Stromal cell of bone marrow (primary cell): ENCODE measurements around the gene HAS3.
"Not testable (repeated sequence)": the region's sequence is repeated elsewhere in the genome, so short reads cannot be mapped to it uniquely, and the experiment has no call there.

Experiments
- DNase-seq: peaks from one replicate; pipeline ENCODE4 v3.0.0-alpha.2; 2012; ENCODE audit warnings: low read depth

HAS3 gene

GRCh38 chr16:69105501-69106361, at the start of gene HAS3:
HAS3 (plus strand) TSS chr16:69105653; CDS start chr16:69109396, 3,743 bp downstream.
- peak; percentile 38 for DNase-seq

- DNase-seq: no peak
Observed at GRCh38 chr16:69055980-69056379, 49.5 kb upstream of the HAS3 start.

GRCh38 chr16:69056421-69056820, 49.0 kb upstream of the HAS3 start:
- DNase-seq: no peak

GRCh38 chr16:69057400-69058378, 47.8 kb upstream of the HAS3 start:
- peak; percentile 90 for DNase-seq

GRCh38 chr16:69063491-69063890, 42.0 kb upstream of the HAS3 start:
- DNase-seq: not testable (repeated sequence)

GRCh38 chr16:69064124-69064763, 41.2 kb upstream of the HAS3 start:
- DNase-seq: no peak

- no peak for DNase-seq
Observed at GRCh38 chr16:69064764-69065313, 40.6 kb upstream of the HAS3 start.

GRCh38 chr16:69069504-69069903, 35.9 kb upstream of the HAS3 start:
- no peak for DNase-seq

GRCh38 chr16:69071036-69071435, 34.4 kb upstream of the HAS3 start:
- no peak for DNase-seq

- DNase-seq: no peak
Observed at GRCh38 chr16:69072640-69072974, 32.8 kb upstream of the HAS3 start.

GRCh38 chr16:69073181-69073702, 32.2 kb upstream of the HAS3 start:
- DNase-seq: peak; percentile 76

- DNase-seq: peak; percentile 36
Observed at GRCh38 chr16:69077251-69077650, 28.2 kb upstream of the HAS3 start.

- no peak for DNase-seq
Observed at GRCh38 chr16:69078073-69078472, 27.4 kb upstream of the HAS3 start.

- DNase-seq: no peak
Observed at GRCh38 chr16:69079697-69080096, 25.8 kb upstream of the HAS3 start.

GRCh38 chr16:69083306-69083941, 22.0 kb upstream of the HAS3 start:
- no peak for DNase-seq

- no peak for DNase-seq
Observed at GRCh38 chr16:69084289-69084688, 21.2 kb upstream of the HAS3 start.

- DNase-seq: no peak
Observed at GRCh38 chr16:69085032-69085695, 20.3 kb upstream of the HAS3 start.

GRCh38 chr16:69087161-69087581, 18.3 kb upstream of the HAS3 start:
- DNase-seq: no peak

- no peak for DNase-seq
Observed at GRCh38 chr16:69088684-69089083, 16.8 kb upstream of the HAS3 start.

- DNase-seq: no peak
Observed at GRCh38 chr16:69089091-69089910, 16.2 kb upstream of the HAS3 start.
